Bone marrow (tissue), 2 donors: ENCODE data around the gene CACHD1.
"Not testable (repeated sequence)": the region's sequence is repeated elsewhere in the genome, so short reads cannot be mapped to it uniquely, and the experiment has no call there.

Experiments
- DNase-seq, 2 donors: peaks; one replicate each; lab custom pipeline; 2025; lab: John Stamatoyannopoulos, UW

Gene CACHD1

GRCh38 chr1:64588876-64589275 is 118.9 kb downstream of the CACHD1 start:
- no peak for DNase-seq

DNA sequence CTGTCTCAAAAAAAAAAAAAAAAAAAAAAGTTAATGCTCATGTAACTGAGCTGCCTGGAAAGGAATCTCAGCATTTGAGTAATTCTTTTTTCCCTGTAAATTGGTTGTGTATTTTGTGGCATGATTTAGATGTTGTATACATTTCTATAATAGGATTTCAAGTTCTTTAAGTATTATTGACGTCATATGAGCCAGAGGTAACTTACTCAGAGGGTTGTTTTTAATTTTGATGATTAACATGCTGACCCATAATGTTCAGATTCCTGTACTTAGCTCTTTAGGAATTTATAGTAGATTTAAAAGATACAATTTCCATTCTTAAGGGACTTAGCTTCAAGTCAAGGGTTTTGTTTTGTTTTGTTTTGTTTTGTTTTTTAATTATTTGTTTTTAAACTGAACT is 120.4 kb downstream of the CACHD1 start:
- DNase-seq: no peak

DNA sequence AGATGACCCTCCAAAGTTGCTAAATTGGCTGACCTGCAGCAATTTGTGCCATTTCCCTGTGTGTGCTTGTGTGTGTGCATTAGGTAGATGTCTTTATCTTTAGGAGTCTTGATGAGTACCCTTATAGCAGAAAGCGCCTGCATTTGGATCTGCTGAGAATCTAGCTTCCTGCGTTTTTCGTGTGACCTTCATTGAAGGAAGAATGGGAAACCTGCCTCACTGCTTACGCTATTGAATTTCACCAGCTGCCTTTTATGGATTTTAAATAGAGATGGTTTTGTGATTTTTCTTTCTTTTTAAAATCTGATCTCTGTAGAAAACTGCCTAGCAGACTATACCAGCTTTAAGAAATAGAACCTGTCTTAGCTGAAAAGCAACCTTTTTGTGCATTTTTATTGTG is 124.5 kb downstream of the CACHD1 start:
- no peak for DNase-seq

DNA sequence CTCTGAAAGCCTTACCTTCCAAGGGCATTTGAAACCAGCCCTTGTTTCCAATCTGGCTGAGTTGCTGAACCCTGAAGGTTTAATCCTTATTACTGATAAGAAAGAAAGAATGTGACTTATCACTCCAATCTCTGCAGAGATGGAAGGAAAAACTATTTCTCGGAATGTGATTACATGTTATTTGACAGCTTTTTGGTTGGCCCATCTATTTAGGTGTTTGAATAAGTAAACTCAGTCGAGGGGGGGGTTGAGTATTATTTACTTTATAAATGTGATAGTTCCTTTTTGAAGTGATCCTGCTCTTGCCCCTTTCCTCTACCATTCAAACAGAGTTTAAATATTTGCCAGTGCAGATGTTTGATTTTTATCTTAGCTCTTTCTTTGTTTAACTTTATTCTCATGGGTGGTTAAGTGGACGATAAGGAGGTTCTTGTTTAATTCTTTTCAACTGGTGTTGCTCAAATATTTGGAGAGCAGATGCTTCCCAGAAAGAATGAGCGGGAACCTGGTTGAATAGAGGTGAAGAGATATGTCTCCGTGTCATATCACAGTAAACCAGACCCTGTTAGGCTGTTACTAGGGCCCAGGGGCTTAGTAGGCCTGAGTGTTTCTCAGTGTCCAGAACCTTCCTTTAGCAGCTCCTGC is 126.1 kb downstream of the CACHD1 start:
- DNase-seq: no peak

GRCh38 chr1:64597113-64597512 is 127.2 kb downstream of the CACHD1 start:
- no peak for DNase-seq

DNA sequence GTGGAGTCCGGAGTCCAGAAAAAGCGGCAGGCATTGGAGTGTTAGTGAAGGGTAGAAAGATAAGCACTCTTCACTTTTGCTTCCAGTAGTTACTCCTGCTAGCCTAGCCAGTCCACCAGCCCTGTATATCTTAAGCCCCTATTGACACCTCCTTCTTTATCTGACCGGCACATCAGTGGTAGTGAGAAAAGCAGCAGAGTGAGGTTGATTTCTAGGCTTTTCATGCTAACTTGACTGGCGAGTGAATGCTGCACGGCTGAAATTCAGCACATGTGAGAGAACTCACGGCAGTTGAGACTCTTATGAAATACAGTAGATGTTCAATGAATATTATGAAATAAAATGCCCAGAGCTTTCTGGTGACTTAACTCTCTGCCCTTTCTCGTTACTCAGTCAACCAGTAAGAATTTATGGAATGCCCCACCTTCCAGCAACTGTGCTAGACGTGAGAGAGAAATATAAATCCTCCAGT is 128.2 kb downstream of the CACHD1 start:
- DNase-seq: no peak

DNA sequence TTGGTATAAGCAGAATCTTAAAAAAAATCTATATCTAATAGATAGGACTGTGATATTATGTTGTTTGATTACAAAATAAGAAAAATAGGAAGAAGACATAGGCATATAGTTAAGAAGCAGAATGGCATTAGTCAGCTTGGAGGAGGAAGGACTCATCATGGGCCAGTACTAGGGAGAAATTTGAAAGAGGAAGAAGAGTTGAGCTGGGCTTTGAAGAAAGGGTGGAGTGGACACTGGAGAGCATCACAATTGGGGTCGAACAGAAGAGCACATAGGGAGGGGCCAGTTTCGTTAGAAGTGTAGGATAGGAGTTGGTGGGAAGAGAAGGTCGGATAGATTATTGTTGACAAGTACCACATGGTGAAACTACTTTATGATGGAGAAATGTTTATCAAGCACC is 129.3 kb downstream of the CACHD1 start:
- no peak for DNase-seq

DNA sequence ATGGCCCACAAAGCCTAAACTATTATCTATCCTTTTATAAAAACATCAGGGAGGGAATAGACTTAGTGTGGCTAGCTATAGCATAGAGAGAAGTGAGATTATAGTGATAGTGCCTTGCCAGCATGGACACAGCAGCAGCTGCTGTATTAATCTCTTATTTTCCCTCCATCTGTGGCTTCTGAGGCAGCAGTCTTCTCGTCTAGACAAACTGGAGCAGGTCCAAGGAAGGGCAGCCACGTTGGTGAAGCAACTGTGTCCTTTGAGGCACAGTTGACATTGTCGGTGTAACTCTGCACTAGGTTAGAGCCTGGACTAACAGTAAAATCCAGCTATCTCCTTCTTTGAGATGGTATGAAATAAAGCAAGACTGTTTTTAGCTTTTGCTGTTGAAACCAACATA is 131.3 kb downstream of the CACHD1 start:
- DNase-seq: no peak

DNA sequence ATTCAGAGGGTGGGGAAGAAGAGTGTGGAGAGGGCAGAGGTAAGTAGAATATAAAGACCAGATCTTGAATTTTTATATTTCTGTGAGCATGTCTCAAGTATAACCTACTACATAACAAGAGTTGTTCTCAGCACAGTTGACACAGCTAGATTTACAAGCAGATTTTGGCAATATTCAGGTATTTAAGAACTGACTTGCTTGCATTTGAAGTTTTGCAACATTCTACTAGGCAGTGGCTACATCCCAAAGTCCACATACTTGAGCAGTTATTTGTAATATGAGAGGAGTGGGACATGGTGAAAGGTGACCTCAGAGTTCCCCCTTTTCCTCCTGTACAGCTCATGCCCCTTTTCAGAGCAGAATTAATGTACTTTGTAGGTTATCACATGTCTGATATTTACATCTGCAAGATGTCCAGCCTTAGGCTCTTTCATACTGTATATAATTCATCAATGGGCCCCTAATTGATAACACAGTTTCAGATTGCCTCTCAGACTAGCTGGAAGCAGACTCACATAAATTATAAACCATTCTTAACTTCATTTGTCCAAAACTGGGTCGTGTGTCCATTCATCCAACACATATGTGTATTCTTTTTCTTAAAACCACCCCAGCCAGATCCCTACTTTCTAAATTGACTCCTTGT is 138.2 kb downstream of the CACHD1 start:
- no peak for DNase-seq

- DNase-seq: no peak
These were observed 138.7 kb downstream of the CACHD1 start for GRCh38 chr1:64608651-64609048.

DNA sequence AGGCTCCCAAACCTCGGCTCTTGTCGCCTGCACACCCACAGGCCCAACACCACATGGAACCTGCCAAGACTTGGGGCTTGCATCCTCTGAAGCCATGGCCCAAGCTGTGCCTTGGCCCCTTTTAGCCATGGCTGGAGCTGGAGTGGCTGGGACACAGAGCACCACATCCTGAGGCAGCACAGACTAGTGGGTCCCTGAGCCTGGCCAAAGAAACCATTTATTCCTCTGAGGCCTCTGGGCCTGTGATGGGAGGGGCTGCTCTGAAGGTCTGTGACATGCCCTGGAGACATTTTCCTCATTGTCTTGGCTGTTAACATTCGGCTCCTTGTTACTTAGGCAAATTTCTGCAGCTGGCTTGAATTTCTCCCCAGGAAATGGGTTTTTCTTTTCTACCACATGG is 141.0 kb downstream of the CACHD1 start:
- DNase-seq: not testable (repeated sequence)

DNA sequence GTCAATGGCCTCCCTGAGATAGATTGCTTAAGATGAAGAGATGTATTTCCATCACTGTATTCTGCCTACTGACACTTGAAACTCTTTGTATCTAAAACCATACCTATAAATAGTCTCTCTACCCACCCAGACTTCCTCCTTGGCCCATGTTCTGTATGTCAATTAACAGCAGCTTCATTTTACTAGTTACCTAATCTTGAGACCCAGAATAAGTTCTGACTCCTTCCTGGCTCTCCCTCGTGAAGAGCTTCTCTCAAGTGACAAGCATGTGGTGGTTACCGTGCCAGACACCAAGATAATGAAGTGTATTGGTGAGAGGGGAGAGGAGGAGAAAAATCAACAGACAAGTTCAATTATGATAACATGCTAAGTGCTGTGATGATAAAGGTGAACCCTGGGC is 146.1 kb downstream of the CACHD1 start:
- no peak for DNase-seq

- no peak for DNase-seq
These were observed 153.8 kb downstream of the CACHD1 start for GRCh38 chr1:64623750-64624191.

- no peak for DNase-seq
These were observed 154.3 kb downstream of the CACHD1 start for GRCh38 chr1:64624218-64624713.

GRCh38 chr1:64624808-64625207 is 154.9 kb downstream of the CACHD1 start:
- DNase-seq: no peak

- no peak for DNase-seq
These were observed 160.7 kb downstream of the CACHD1 start for GRCh38 chr1:64630611-64631010.

GRCh38 chr1:64631346-64632034 is 161.6 kb downstream of the CACHD1 start:
- DNase-seq: no peak

DNA sequence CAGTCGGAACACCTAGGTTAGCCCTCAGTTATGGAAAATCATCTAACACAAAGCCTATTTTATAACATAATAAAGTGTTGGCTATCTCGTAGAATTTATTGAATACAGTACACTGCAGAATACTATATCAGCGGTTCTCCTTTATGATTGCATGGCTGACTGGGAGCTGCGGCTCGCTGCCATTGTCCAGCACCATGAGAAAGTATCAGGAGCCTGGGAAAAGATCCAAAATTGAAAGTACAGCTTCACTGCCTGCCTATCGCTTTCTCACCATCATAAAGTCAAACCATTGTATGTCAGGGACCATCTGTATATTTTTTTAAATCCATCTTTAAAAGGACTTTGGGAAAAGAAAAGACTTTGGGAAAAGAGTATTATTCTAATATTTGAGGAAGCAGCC is 163.0 kb downstream of the CACHD1 start:
- no peak for DNase-seq

GRCh38 chr1:64645735-64646134 is 175.8 kb downstream of the CACHD1 start:
- DNase-seq: no peak

GRCh38 chr1:64650411-64650810 is 180.5 kb downstream of the CACHD1 start:
- DNase-seq: no peak

GRCh38 chr1:64651841-64652240 is 181.9 kb downstream of the CACHD1 start:
- no peak for DNase-seq

DNA sequence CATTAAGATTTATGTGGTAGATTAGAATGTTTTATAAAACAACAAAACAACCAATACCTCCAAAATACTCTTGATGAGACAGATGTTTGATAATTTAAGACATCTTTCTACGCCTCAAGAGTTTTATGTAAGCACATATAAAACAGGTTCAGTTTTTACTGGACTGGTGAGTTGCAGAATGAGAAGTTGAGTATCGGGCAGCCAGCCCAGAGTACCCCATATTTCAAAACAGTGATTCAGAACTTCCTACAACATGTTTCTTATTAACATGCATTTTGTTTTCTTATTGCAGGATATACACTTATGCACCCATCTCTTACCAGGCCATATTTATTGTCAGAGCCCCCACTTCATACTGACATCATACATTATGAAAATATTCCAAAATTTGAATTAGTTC is 183.5 kb downstream of the CACHD1 start:
- DNase-seq: no peak
